GM19455 (cell line): ENCODE data around the gene TIPRL.
"Not testable (repeated sequence)": the region's sequence is repeated elsewhere in the genome, so short reads cannot be mapped to it uniquely, and the experiment has no call there.

Experiments
- ATAC-seq: cut with Tn5 transposase; IDR thresholded peaks from one replicate; pipeline ENCODE4 v1.9.1; 2021; ENCODE audit not compliant: unreplicated experiment

TIPRL gene

GRCh38 chr1:168178638-168179437, at the start of gene TIPRL:
TSS of gene TIPRL (plus strand) at chr1:168178962. CDS start at chr1:168179078, 116 bp downstream.
- peak; percentile 94 for ATAC-seq

DNA sequence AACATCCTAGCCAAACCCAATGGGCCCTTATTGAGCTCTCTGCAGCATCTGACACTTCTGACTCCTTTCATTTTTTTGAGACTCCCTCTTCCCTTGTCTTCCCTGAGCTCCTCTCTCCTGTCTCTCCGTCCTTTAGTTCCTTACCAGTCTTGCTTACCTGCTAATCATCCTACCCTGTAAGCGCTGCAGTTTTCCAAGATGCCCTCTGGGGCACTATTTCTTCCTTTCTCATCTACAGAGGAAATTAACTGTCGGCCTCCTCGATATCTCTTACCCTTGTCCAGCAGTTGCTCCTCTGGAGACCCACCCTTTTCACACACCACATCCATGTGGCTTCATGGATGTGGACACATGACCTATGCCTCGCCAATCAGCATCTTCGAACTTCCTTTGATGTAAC, 48.8 kb upstream of the TIPRL start:
- no peak for ATAC-seq

- ATAC-seq: no peak
These were observed 44.6 kb upstream of the TIPRL start for GRCh38 chr1:168134132-168134531.

DNA sequence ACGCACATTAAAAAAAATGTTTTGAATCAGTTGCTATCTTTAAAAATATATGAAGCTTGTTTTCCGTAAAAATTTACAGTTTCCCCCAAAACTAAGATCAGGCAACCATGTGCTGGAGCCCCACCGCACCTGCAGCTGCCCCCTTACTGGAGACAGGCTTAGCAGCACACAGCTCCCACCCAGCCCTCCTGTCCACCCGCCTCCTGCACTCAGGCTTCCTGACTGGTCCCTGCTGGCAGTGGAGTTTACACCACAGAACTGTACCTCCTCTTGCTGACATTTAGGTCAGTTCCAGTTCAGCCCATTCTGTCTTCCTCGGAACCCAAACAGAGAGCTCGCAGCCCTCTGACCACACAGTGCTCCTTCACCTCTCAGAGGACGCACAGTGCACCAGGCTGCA, 44.1 kb upstream of the TIPRL start:
- ATAC-seq: no peak

DNA sequence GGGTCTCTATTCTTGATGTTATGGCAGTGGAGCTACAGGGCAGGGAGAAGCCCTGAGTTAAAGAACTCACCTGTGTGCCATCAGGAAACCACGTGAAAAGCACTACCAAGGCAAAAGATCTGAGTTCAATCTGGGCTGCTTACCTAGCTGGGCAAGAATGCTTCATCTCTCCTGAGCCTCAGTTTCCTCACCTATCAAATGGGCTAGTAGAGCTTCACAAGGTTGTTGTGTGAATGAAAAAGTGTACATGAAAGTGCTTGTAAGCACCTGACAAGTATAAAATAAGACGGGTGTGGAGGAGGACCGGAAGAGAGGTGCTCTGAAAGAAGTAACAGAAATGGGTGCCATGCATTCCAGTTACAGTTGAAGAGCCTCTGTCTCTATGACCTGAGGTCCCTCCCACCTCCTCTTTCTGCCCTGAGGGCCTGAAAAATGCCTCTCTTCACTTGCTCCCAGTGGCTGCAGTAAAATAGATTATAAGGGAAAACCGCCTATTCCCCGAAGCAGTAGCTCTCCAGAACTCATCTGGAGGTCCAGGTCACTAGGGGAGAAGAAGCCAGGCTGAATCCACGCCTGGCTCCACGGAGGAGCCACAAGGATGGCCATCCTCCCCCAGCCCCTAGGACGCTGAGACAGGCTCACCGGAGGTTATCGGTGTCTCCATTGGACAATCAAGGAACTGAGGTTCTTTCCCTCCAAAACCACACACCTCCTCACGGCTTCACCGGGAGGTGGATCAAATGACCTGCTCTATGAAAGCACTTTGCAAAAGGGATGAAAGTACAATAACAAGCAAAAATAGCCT, 43.4 kb upstream of the TIPRL start:
- no peak for ATAC-seq

- ATAC-seq: no peak
These were observed 42.6 kb upstream of the TIPRL start for GRCh38 chr1:168135921-168136708.

DNA sequence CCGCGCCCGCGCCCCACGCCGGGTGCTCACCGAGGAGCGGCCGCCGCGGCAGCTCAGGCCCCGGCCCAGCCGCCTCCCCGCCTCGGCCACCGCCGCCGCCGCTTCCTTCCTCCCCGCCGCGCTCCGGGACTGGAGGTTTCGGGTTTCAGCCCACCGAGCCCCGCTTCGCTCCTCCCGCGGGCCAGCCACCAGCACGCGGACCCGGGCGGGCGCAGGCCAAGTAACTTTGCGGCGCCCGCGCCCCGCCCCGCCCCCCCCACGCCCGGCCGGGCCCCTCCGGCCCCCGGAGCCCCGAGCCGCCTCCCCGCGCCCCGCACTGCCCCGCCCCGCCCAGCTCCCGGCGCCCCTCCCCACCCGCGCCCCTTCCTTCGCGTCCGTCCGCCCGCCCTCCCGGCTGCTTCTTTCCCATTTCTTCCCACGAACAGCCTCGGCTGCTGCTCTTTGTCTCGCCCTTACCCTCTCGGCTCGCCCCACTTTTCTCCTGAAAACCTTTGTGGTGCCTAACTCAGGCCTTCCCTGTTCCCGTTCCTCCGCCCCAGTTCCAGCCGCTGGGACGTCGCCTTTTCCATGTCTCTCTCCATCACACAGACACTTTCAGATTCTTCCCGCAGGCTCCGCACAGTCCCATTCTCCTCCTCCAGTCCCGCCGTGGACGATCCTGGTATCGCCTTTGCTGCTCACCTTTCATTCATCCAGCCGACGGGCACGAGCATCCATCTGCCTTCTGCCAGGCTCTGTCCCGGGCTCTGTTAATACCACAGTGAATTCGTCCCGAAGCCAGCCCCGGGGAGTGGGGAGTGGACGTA, 41.9 kb upstream of the TIPRL start, which contains the start of gene GPR161:
TSS of gene GPR161 (minus strand) at position 222 of the 806 bp plus-strand sequence. CDS start 32,080 bp downstream, outside the sequence.
- ATAC-seq: no peak

- ATAC-seq: no peak
These were observed 41.3 kb upstream of the TIPRL start for GRCh38 chr1:168137515-168137821.

GRCh38 chr1:168138134-168138533, 40.6 kb upstream of the TIPRL start:
- ATAC-seq: no peak

- no peak for ATAC-seq
These were observed 39.7 kb upstream of the TIPRL start for GRCh38 chr1:168139070-168139469.

GRCh38 chr1:168141871-168142385, 36.8 kb upstream of the TIPRL start:
- no peak for ATAC-seq

GRCh38 chr1:168145184-168146159, 33.3 kb upstream of the TIPRL start:
- ATAC-seq: peak; percentile 88

DNA sequence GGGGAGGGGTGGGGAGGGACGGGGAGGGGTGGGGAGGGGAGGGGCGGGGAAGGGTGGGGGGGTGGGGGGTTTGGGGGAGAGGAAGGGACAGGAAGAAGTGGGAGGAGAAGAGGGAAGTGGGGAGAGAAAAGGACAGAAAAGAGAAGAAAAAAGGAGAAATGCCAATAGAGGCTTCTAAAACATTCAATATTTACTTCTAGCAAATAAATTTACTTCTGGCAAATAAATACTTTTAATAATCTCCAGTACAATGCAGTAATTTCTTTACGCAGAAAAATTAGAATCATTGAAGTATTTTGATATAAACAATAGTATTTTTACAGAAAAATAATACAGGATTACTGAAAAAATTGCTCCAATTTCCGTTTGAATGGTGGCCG, 32.6 kb upstream of the TIPRL start:
- ATAC-seq: no peak

DNA sequence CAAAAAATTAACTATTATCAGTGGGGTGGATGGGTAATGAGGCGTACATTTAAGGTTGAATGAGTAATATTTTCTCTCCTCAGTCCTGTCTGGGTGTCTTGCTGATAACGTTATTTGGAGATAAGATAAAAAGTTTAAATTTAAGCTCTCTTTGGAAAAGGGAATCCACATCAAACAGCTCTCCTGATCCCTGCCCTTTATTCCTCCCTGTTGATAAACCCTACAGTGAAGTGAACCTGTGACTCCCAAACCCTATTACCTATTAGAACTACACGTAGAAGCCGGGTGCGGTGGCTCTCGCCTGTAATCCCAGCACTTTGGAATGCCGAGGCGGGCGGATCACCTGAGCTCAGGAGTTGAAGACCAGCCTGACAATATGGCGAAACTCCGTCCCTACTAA, 32.1 kb upstream of the TIPRL start:
- no peak for ATAC-seq

DNA sequence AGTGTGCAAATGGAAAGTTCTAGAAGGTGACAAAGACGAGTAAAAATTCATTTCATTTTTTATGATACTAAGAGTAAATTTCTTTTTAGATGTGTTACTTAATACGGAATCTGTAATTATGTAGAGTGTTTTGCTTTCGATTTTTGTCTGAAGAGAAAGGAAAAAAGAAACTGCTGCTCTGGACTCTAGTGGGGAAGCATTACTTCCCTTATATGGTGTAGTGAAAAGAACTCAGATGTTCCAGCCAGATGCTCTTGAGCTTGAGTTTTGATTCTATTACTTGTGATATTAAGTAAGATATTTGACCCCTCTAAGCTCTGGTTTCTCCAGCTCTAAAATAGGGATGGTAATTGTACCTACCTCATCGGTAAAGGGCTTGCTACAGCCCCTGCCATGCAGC, 29.8 kb upstream of the TIPRL start:
- ATAC-seq: peak; percentile 75

DNA sequence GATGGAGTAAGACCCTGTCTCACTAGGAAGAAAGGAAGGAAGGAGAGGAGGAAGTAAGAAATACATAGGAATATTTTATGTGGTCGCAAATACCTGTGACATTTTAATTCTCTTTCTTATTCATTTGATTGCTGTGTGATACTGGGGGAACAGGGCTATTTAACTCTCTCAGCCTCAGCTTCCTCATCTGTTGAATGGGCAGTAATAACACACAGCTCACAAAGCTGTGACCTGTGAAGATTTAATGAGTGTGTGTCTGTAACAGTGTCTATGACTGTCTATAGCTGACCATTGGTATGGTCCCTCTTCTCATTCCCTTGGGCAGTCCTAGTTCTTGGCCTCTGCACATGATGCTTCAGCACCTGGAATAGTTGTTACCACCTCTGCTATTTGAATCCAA, 28.5 kb upstream of the TIPRL start:
- ATAC-seq: no peak

- no peak for ATAC-seq
These were observed 26.8 kb upstream of the TIPRL start for GRCh38 chr1:168151935-168152334.

DNA sequence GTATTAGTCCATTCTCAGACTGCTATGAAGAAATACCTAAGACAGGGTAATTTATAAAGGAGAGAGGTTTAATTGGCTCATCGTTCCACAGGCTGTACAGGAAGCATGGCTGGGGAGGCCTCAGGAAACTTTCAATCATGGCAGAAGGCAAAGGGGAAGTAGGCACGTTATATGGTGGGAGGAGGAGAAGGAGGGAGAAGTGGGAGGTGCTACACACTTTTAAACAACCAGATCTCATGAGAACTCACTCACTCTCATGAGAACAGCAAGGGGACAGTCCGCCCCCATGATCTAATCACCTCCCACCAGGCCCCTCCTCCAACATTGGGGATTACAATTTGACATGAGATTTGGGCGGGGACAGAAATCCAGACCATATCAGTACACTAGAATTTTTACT, 24.1 kb upstream of the TIPRL start:
- ATAC-seq: not testable (repeated sequence)

DNA sequence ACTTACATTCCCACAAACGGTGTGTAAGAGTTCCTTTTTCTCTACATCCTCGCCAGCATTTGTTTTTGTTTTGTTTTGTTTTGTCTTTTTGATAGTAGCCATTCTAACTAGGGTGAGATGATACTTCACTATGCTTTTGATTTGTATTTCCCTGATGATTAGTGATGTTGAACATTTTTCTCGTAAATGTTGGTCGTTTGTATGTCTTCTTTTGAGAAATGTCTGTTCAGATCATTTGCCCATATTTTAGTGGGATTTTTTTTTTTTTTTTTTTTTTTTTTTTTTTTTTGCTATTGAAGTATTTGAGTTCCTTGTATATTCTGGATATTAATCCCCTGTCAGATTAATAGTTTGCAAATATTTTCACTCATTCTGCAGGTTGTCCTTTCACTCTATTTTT, 22.9 kb upstream of the TIPRL start:
- ATAC-seq: no peak
